GM13976 (cell line): ENCODE data around the gene NGEF.

Experiments
- DNase-seq: peaks from one replicate; pipeline ENCODE4 v3.0.0; 2012; ENCODE audit warnings: low spot score
- in situ Hi-C: fragments of 300-500 bp; cut with MboI; formaldehyde crosslinking; loops from one replicate; pipeline ENCODE4 v1.12.0; 2022; ENCODE audit warnings: low sequenced_read_pairs, mixed read lengths, inconsistent platforms; ENCODE audit not compliant: unreplicated experiment
- TF ChIP-seq, protein P1 (sequence below): IDR thresholded peaks from 2 replicates; pipeline ENCODE4 v1.5.1; 2012; ENCODE audit warnings: borderline replicate concordance, mild to moderate bottlenecking; ENCODE audit not compliant: insufficient read depth; ENCODE audit errors: extremely low read depth, missing control alignments, control extremely low read depth

NGEF gene

GRCh38 chr2:232893834-232894233 lies 119.2 kb downstream of the NGEF start:
- TF ChIP-seq, protein P1, sequence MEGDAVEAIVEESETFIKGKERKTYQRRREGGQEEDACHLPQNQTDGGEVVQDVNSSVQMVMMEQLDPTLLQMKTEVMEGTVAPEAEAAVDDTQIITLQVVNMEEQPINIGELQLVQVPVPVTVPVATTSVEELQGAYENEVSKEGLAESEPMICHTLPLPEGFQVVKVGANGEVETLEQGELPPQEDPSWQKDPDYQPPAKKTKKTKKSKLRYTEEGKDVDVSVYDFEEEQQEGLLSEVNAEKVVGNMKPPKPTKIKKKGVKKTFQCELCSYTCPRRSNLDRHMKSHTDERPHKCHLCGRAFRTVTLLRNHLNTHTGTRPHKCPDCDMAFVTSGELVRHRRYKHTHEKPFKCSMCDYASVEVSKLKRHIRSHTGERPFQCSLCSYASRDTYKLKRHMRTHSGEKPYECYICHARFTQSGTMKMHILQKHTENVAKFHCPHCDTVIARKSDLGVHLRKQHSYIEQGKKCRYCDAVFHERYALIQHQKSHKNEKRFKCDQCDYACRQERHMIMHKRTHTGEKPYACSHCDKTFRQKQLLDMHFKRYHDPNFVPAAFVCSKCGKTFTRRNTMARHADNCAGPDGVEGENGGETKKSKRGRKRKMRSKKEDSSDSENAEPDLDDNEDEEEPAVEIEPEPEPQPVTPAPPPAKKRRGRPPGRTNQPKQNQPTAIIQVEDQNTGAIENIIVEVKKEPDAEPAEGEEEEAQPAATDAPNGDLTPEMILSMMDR = no peak
- DNase-seq = no peak
- in situ Hi-C loops = no loop called here

- in situ Hi-C loops = no loop called here
- no peak for DNase-seq
- TF ChIP-seq, protein P1 = no peak
Measured at GRCh38 chr2:232892843-232893242, 120.2 kb downstream of the NGEF start.

GRCh38 chr2:232892221-232892620 lies 120.8 kb downstream of the NGEF start:
- in situ Hi-C loops = no loop called here
- TF ChIP-seq, protein P1 = no peak
- DNase-seq = no peak

DNA sequence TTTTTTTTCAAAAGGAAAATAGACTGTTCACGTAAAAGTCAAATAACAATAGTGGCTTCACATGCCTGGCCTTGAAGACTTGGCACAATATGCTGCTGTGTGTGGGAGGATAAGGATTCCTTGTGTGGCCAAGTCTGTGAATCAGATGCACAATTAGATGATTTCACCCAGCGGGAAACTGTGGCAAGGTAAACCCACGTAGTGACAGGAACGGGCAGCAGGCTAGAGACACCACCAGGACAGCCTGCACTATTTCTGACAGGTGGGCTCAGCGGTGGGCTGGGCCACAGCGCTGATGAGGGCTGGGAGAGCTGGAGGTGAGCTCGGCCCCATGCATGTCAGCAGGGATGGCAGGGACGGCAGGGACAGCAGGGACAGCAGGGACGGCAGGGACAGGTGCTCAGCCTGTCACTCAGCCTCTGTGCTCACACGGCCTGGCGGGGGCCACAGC lies 121.4 kb downstream of the NGEF start:
- in situ Hi-C loops = no loop called here
- TF ChIP-seq, protein P1 = no peak
- DNase-seq = no peak

- TF ChIP-seq, protein P1 = no peak
- in situ Hi-C loops = no loop called here
- no peak for DNase-seq
Measured at GRCh38 chr2:232890896-232891601, 122.0 kb downstream of the NGEF start.

DNA sequence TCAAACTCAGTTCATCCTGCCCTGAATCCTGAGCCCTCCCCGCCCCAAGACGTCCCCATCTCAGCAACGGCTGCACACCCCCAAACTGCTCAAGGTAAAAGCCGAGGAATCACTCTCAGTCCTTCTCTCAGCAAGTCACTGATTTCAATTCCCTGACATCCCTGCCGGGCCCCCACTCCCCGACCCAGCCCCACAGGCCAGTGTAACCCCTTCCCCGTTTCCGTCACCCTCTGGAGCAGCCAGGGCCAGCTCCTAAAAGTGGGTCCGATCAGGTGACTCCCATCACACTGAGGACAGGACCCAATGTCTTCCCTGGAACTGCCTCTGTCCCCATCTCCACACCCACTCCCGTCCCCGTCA lies 122.5 kb downstream of the NGEF start:
- TF ChIP-seq, protein P1 = no peak
- in situ Hi-C loops = no loop called here
- no peak for DNase-seq
